ENCODE measurements around the gene OR10A7.
"Not testable (repeated sequence)": the region's sequence is repeated elsewhere in the genome, so short reads cannot be mapped to it uniquely, and the experiment has no call there.

OR10A7 gene, protein sequence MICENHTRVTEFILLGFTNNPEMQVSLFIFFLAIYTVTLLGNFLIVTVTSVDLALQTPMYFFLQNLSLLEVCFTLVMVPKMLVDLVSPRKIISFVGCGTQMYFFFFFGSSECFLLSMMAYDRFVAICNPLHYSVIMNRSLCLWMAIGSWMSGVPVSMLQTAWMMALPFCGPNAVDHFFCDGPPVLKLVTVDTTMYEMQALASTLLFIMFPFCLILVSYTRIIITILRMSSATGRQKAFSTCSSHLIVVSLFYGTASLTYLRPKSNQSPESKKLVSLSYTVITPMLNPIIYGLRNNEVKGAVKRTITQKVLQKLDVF

GRCh38 chr12:55220725-55221124 lies at the start of gene OR10A7:
Gene OR10A7, plus strand, starts transcription at chr12:55221025. Its CDS starts 0 bp downstream, at chr12:55221025.
- no peak for DNase-seq (ENCODE audit: low read depth, low spot score)

- DNase-seq (ENCODE audit: low read depth, low spot score), result no peak
Observed at GRCh38 chr12:55171445-55171844, 49.4 kb upstream of the OR10A7 start.

DNA sequence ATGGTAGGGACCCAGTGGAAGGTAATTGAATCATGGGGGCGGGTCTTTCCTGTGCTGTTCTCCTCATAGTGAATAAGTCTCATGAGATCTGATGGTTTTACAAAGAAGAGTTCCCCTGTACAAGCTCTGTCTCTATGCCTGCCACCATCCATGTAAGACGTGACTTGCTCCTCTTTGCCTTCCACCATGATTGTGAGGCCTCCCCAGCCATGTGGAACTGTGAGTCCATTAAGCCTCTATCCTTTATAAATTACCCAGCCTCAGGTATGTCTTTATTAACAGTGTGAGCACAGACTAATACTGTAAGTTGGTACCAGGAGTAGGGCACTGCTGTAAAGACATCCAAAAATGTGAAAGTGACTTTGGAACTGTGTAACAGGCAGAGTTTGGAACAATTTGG lies 49.0 kb upstream of the OR10A7 start:
- not testable (repeated sequence) for DNase-seq (ENCODE audit: low read depth, low spot score)

GRCh38 chr12:55172686-55173085 lies 48.1 kb upstream of the OR10A7 start:
- DNase-seq (ENCODE audit: low read depth, low spot score), result no peak

- no peak for DNase-seq (ENCODE audit: low read depth, low spot score)
Observed at GRCh38 chr12:55173456-55173855, 47.4 kb upstream of the OR10A7 start.

GRCh38 chr12:55188573-55188972 lies 32.3 kb upstream of the OR10A7 start:
- no peak for DNase-seq (ENCODE audit: low read depth, low spot score)

GRCh38 chr12:55188974-55189556 lies 31.8 kb upstream of the OR10A7 start:
- DNase-seq (ENCODE audit: low read depth, low spot score), result peak; percentile 43

- no peak for DNase-seq (ENCODE audit: low read depth, low spot score)
Observed at GRCh38 chr12:55194382-55194781, 26.4 kb upstream of the OR10A7 start.

GRCh38 chr12:55226523-55226922 lies 5.7 kb downstream of the OR10A7 start:
- no peak for DNase-seq (ENCODE audit: low read depth, low spot score)

- no peak for DNase-seq (ENCODE audit: low read depth, low spot score)
Observed at GRCh38 chr12:55227643-55228042, 6.8 kb downstream of the OR10A7 start.

DNA sequence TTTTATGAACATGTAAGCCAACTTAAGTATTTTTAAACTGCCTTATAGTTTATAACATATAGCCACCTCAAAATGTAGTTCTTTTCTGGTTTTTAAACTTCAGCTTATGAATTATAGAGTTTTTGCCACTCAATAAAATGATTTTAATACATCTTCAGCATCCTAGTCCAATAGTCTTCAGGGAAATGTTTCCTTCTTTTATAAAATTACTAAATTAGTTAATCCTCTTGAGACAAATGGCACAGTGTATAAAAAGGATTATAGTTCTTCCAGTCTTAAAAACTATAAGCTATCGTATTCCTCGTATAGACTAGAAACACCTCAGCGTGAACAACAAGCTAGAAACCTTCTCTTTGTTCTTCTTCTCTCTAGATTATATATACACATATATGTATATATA lies 23.5 kb downstream of the OR10A7 start, which contains the start of gene OR6C74:
TSS of gene OR6C74 (plus strand) at position 301 of the 400 bp plus-strand sequence. CDS start 2,679 bp downstream, outside the sequence.
- DNase-seq (ENCODE audit: low read depth, low spot score), result no peak

- no peak for DNase-seq (ENCODE audit: low read depth, low spot score)
Observed at GRCh38 chr12:55246159-55246558, 25.3 kb downstream of the OR10A7 start.

DNA sequence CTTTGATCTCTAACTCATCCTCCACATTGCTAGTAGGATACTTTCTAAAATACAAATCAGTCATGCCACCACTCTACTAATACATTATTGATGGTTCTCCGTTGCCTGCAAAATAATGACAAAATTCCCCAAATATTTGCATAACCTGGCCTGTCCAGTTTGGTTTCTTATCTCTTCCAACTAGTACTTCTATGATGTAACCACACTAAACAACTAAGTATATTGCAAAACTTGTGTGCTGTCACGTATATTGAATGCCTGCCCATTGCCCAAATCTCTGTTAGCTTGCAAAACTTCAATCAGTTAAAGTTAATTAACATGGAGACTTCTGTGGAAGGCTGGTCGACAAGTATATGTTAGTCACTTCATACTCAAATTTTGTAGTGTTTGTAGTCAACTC lies 30.1 kb downstream of the OR10A7 start:
- DNase-seq (ENCODE audit: low read depth, low spot score), result no peak

GRCh38 chr12:55253281-55253680 lies 32.5 kb downstream of the OR10A7 start:
- DNase-seq (ENCODE audit: low read depth, low spot score), result no peak

DNA sequence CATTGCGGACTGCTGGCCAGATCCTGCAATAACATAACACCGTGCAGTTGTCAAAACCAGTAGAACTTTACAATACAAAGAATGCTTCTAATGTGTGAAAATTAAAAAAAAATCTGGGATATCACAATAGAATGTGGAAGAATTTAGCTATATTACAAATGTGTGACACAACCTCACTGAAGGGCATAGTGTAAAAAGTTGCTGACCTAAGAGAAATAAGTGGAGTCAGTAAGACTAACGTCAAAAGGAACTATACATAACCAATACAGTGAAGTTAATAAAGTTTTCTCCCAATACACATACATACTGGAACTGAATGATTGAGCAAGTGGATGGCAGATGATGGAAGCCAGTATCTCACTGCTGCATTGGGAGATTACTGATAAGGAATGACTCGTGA lies 36.0 kb downstream of the OR10A7 start:
- DNase-seq (ENCODE audit: low read depth, low spot score), result no peak

GRCh38 chr12:55258303-55258702 lies 37.5 kb downstream of the OR10A7 start:
- no peak for DNase-seq (ENCODE audit: low read depth, low spot score)
